Lung (tissue), 12 donors: ENCODE data around the gene CHD6. TPM values are rescaled to one million over a fixed set of nuclear protein-coding genes. Genes with fewer than 3 reads are reported as not detected.

Source experiments
- ATAC-seq: fragments of 200-7000 bp; cut with Tn5 transposase; one replicate; pipeline ENCODE4 v1.9.1; 2020; ENCODE audit warnings: moderate number of reproducible peaks; ENCODE audit not compliant: insufficient read depth, low FRiP score
- DNase-seq, 3 donors: peaks; one replicate each; pipeline ENCODE4 v3.0.0-alpha.2; 2013 to 2017
- H3K27ac ChIP-seq, 2 donors: one replicate each; pipeline ENCODE4 v1.5.1; 2013; ENCODE audit warnings: mild to moderate bottlenecking in 2 of 2, moderate library complexity in 2 of 2, control low read depth in 1 of 2, inconsistent platforms in 1 of 2, low read depth in 1 of 2, low read length in 1 of 2
- H3K27me3 ChIP-seq, 3 donors: one replicate each; pipeline ENCODE4 v1.5.1; 2013; ENCODE audit warnings: low read length in 2 of 3; ENCODE audit not compliant: control insufficient read depth in 3 of 3, insufficient read depth in 3 of 3
- H3K36me3 ChIP-seq, 4 donors: one replicate each; pipeline ENCODE4 v1.5.1; 2013; ENCODE audit warnings: low read length in 4 of 4, mild to moderate bottlenecking in 1 of 4, moderate library complexity in 1 of 4; ENCODE audit not compliant: control insufficient read depth in 4 of 4, insufficient read depth in 4 of 4
- H3K4me1 ChIP-seq, 5 donors: one replicate each; pipeline ENCODE4 v1.5.1; 2013; ENCODE audit warnings: low read length in 5 of 5, mild to moderate bottlenecking in 2 of 5, moderate library complexity in 1 of 5; ENCODE audit not compliant: control insufficient read depth in 5 of 5, insufficient read depth in 5 of 5
- H3K4me3 ChIP-seq: one replicate; pipeline ENCODE4 v1.5.1; 2013; ENCODE audit warnings: mild to moderate bottlenecking, control low read depth, moderate library complexity
- H3K9ac ChIP-seq, 2 donors: one replicate each; pipeline ENCODE4 v1.5.1; 2013; ENCODE audit warnings: low read length in 2 of 2, control low read depth in 1 of 2; ENCODE audit not compliant: insufficient read depth in 1 of 2
- H3K9me3 ChIP-seq, 4 donors: one replicate each; pipeline ENCODE4 v1.5.1; 2013; ENCODE audit warnings: low read length in 3 of 4, mild to moderate bottlenecking in 1 of 4, moderate library complexity in 1 of 4; ENCODE audit not compliant: control insufficient read depth in 4 of 4, insufficient read depth in 3 of 4
- CTCF ChIP-seq: IDR thresholded peaks from 2 replicates; pipeline ENCODE4 v1.5.1; 2012; ENCODE audit warnings: mild to moderate bottlenecking; ENCODE audit errors: control extremely low read depth, extremely low read depth
- WGBS, 2 donors: extraction: QIAGEN DNeasy Blood & Tissue Kit; methylation state at CpG; one replicate each; pipeline ENCODE4 v1.1.7; 2013; 5-methylcytosine and 5-hydroxymethylcytosine counted together
- polyA plus RNA-seq, 2 donors: library from polyadenylated mRNA; stranded (reverse); fragments of 200-250 nt; gene quantifications; one replicate each; pipeline ENCODE4 v1.2.1, GENCODE V29; 2013
- total RNA-seq, 2 donors: library from RNA; depleted of rRNA in 1 of 2; stranded (reverse); fragments of >200 nt in 1 of 2; gene quantifications; one replicate each; pipeline ENCODE4 v1.2.1, GENCODE V29; 2014 to 2021
- donor health status: control.
- donor health status: control.
- donor health status: Bipolar disorder and iron deficiency.
- donor health status: healthy.
- donor health status: DM: yes; HTN: yes; CAD: no.

CHD6 gene
- total and polyA plus RNA-seq, 4 donors: 5.0 to 95.3 (median 21.0) TPM

- ATAC-seq: no peak
- peaks cover 8 to 19% (median 13%) of the 10 kb centered on the region in 3 donors for H3K27me3 ChIP-seq
- TF ChIP-seq CTCF: no peak
- H3K27ac ChIP-seq: no peak overlapping the region
- 84 to 85% methylated on average over 5 of the region's 5 CpGs for WGBS, 2 donors
- H3K4me3 ChIP-seq: no peak overlapping the region
- no peak overlapping the region for H3K9ac ChIP-seq
- H3K36me3 ChIP-seq: no peaks in the 10 kb centered on the region
- H3K4me1 ChIP-seq: peaks cover 0 to 8% (median 0%) of the 10 kb centered on the region in 5 donors
- DNase-seq: no peak
- H3K9me3 ChIP-seq: peaks cover 0 to 19% (median 2%) of the 10 kb centered on the region in 4 donors
Measured at GRCh38 chr20:41370176-41370575, 248.0 kb downstream of the CHD6 start.

GRCh38 chr20:41369673-41370072, 248.5 kb downstream of the CHD6 start:
- no peaks in the 10 kb centered on the region for H3K36me3 ChIP-seq

GRCh38 chr20:41367956-41368355, 250.2 kb downstream of the CHD6 start:
- Histone ChIP-seq H3K27me3 (peaks cover 8 to 27% (median 13%) of the 10 kb centered on the region in 3 donors), H3K9me3 (peaks cover 0 to 19% (median 2%) of the 10 kb centered on the region in 4 donors), H3K36me3 (no peaks in the 10 kb centered on the region), H3K4me3 (no peak overlapping the region), H3K27ac (no peak overlapping the region), H3K9ac (no peak overlapping the region), H3K4me1 (peaks cover 0 to 8% (median 0%) of the 10 kb centered on the region in 5 donors)
- ATAC-seq: no peak
- 90 to 91% methylated on average over 3 of the region's 3 CpGs for whole genome bisulfite sequencing, 2 donors
- no peak for TF ChIP-seq CTCF
- no peak for DNase-seq

More at GRCh38 chr20:41369673-41370072, 248.5 kb downstream of the CHD6 start:
- WGBS, 2 donors: 73 to 79% methylated on average over 2 of the region's 2 CpGs
- H3K9ac ChIP-seq: no peak overlapping the region
- H3K27ac ChIP-seq: no peak overlapping the region
- H3K27me3 ChIP-seq: peaks cover 8 to 21% (median 13%) of the 10 kb centered on the region in 3 donors
- ATAC-seq: no peak
- no peak for DNase-seq
- H3K4me1 ChIP-seq: peaks cover 0 to 8% (median 0%) of the 10 kb centered on the region in 5 donors
- no peak for TF ChIP-seq CTCF
- no peak overlapping the region for H3K4me3 ChIP-seq
- peaks cover 0 to 19% (median 2%) of the 10 kb centered on the region in 4 donors for H3K9me3 ChIP-seq

GRCh38 chr20:41367393-41367695, 250.8 kb downstream of the CHD6 start:
- Histone ChIP-seq H3K36me3 (no peaks in the 10 kb centered on the region), H3K27me3 (peaks cover 8 to 27% (median 13%) of the 10 kb centered on the region in 3 donors), H3K4me3 (no peak overlapping the region), H3K9ac (no peak overlapping the region), H3K4me1 (peaks cover 0 to 8% (median 0%) of the 10 kb centered on the region in 5 donors), H3K27ac (no peak overlapping the region), H3K9me3 (peaks cover 0 to 18% (median 2%) of the 10 kb centered on the region in 4 donors)
- no peak for DNase-seq
- 54 to 57% methylated on average over 13 of the region's 13 CpGs for WGBS, 2 donors
- no peak for TF ChIP-seq CTCF
- no peak for ATAC-seq
